Hippocampal formation (tissue), 2 donors: ENCODE measurements around the gene SOX6.

Experiments
- DNase-seq, 2 donors: peaks; one replicate each; lab custom pipeline; 2025; lab: John Stamatoyannopoulos, UW

SOX6 gene

GRCh38 chr11:16278273-16278672 is 78.1 kb downstream of the SOX6 start:
- DNase-seq, result no peak

GRCh38 chr11:16276251-16276650 is 80.1 kb downstream of the SOX6 start:
- DNase-seq, result no peak

GRCh38 chr11:16271258-16271657 is 85.1 kb downstream of the SOX6 start:
- DNase-seq, result no peak

GRCh38 chr11:16266021-16266420 is 90.3 kb downstream of the SOX6 start:
- DNase-seq, result no peak

- no peak for DNase-seq
Observed at GRCh38 chr11:16265022-16265421, 91.3 kb downstream of the SOX6 start.

GRCh38 chr11:16262645-16262955 is 93.7 kb downstream of the SOX6 start:
- DNase-seq, result no peak

GRCh38 chr11:16261836-16262644 is 94.3 kb downstream of the SOX6 start:
- no peak for DNase-seq

- no peak for DNase-seq
Observed at GRCh38 chr11:16252373-16252772, 104.0 kb downstream of the SOX6 start.

- DNase-seq, result no peak
Observed at GRCh38 chr11:16248248-16248647, 108.1 kb downstream of the SOX6 start.

GRCh38 chr11:16242806-16243205 is 113.5 kb downstream of the SOX6 start:
- DNase-seq, result no peak

- no peak for DNase-seq
Observed at GRCh38 chr11:16240687-16241086, 115.7 kb downstream of the SOX6 start.

GRCh38 chr11:16239141-16240105 is 116.9 kb downstream of the SOX6 start:
- peak in 1 of 2 donors; percentile 8 for DNase-seq

- no peak for DNase-seq
Observed at GRCh38 chr11:16226245-16226644, 130.1 kb downstream of the SOX6 start.

- no peak for DNase-seq
Observed at GRCh38 chr11:16225623-16226022, 130.7 kb downstream of the SOX6 start.

GRCh38 chr11:16223558-16223957 is 132.8 kb downstream of the SOX6 start:
- DNase-seq, result no peak

GRCh38 chr11:16217631-16218030 is 138.7 kb downstream of the SOX6 start:
- no peak for DNase-seq

GRCh38 chr11:16216831-16217230 is 139.5 kb downstream of the SOX6 start:
- no peak for DNase-seq

GRCh38 chr11:16215352-16215751 is 141.0 kb downstream of the SOX6 start:
- no peak for DNase-seq

- DNase-seq, result no peak
Observed at GRCh38 chr11:16211407-16211806, 144.9 kb downstream of the SOX6 start.

GRCh38 chr11:16204261-16204660 is 152.1 kb downstream of the SOX6 start:
- no peak for DNase-seq

- DNase-seq, result no peak
Observed at GRCh38 chr11:16195651-16196050, 160.7 kb downstream of the SOX6 start.

GRCh38 chr11:16194566-16194965 is 161.8 kb downstream of the SOX6 start:
- DNase-seq, result peak; percentile 8 to 10

- peak in 1 of 2 donors; percentile 75 for DNase-seq
Observed at GRCh38 chr11:16193897-16194381, 162.4 kb downstream of the SOX6 start.
